ENCODE data around the gene OSBPL2.

DNA sequence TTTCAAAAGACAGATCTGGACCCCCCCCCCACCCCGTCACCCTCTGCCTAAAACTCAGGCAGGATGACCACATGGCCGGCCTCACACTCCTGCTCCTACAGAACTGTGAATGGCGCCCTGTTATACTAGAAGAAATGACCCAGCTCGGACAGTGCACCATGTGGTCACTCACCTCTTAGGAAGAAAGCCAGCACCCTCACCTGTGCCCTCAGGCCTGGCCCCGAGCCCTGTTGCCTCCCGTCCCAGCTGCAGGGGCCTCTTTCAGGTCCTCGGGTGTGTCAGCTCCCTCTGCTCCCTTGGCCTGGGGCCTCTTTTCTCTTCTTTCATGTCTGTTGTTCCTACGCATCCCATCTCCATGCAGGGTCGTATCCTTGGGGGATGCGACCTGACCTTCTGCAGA is 23.7 kb downstream of the OSBPL2 start:
- TF ChIP-seq, protein P1, sequence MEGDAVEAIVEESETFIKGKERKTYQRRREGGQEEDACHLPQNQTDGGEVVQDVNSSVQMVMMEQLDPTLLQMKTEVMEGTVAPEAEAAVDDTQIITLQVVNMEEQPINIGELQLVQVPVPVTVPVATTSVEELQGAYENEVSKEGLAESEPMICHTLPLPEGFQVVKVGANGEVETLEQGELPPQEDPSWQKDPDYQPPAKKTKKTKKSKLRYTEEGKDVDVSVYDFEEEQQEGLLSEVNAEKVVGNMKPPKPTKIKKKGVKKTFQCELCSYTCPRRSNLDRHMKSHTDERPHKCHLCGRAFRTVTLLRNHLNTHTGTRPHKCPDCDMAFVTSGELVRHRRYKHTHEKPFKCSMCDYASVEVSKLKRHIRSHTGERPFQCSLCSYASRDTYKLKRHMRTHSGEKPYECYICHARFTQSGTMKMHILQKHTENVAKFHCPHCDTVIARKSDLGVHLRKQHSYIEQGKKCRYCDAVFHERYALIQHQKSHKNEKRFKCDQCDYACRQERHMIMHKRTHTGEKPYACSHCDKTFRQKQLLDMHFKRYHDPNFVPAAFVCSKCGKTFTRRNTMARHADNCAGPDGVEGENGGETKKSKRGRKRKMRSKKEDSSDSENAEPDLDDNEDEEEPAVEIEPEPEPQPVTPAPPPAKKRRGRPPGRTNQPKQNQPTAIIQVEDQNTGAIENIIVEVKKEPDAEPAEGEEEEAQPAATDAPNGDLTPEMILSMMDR (IDR thresholded peaks at IDR 0.05) = no peak
- no peak for TF ChIP-seq POLR2A (IDR thresholded peaks at IDR 0.05)

All from testis (tissue), 2 donors.